ENCODE results near the gene HLA-DRB1.

Gene HLA-DRB1

GRCh38 chr6:32621372-32621771 lies 31.7 kb upstream of the HLA-DRB1 start:
- H3K27ac Mint-ChIP-seq, result no peak overlapping the region
- no peaks in the 10 kb centered on the region for H3K27me3 Mint-ChIP-seq (ENCODE audit: low read depth)
- TF ChIP-seq CTCF (IDR thresholded peaks at IDR 0.05; ENCODE audit: unreplicated experiment in 3 of 3), result no peak
- H3K4me1 Mint-ChIP-seq, result no peaks in the 10 kb centered on the region
- H3K4me3 Mint-ChIP-seq, result no peak overlapping the region
- H3K9me3 Mint-ChIP-seq, result peaks cover 10% of the 10 kb centered on the region
- no peaks in the 10 kb centered on the region for H3K36me3 Mint-ChIP-seq (ENCODE audit: low read depth)

GRCh38 chr6:32617751-32618150 lies 28.1 kb upstream of the HLA-DRB1 start:
- Mint-ChIP-seq H3K36me3 (ENCODE audit: low read depth) (no peaks in the 10 kb centered on the region), H3K27me3 (ENCODE audit: low read depth) (peaks cover 4% of the 10 kb centered on the region), H3K4me3 (no peak overlapping the region), H3K4me1 (no peaks in the 10 kb centered on the region), H3K27ac (no peak overlapping the region), H3K9me3 (peaks cover 10% of the 10 kb centered on the region)
- TF ChIP-seq CTCF (IDR thresholded peaks at IDR 0.05; ENCODE audit: unreplicated experiment in 3 of 3), result no peak

- Mint-ChIP-seq H3K4me3 (no peak overlapping the region), H3K27ac (no peak overlapping the region), H3K9me3 (peaks cover 10% of the 10 kb centered on the region), H3K27me3 (ENCODE audit: low read depth) (peaks cover 4% of the 10 kb centered on the region), H3K36me3 (ENCODE audit: low read depth) (no peaks in the 10 kb centered on the region), H3K4me1 (no peaks in the 10 kb centered on the region)
- TF ChIP-seq CTCF (IDR thresholded peaks at IDR 0.05; ENCODE audit: unreplicated experiment in 3 of 3), result no peak
Measured at GRCh38 chr6:32615885-32616532, 26.4 kb upstream of the HLA-DRB1 start.

- H3K36me3 Mint-ChIP-seq (ENCODE audit: low read depth), result no peaks in the 10 kb centered on the region
- peaks cover 4% of the 10 kb centered on the region for H3K27me3 Mint-ChIP-seq (ENCODE audit: low read depth)
- TF ChIP-seq CTCF (IDR thresholded peaks at IDR 0.05; ENCODE audit: unreplicated experiment in 3 of 3), result no peak
- H3K4me1 Mint-ChIP-seq, result no peaks in the 10 kb centered on the region
- H3K9me3 Mint-ChIP-seq, result peaks cover 10% of the 10 kb centered on the region
- H3K27ac Mint-ChIP-seq, result no peak overlapping the region
- no peak overlapping the region for H3K4me3 Mint-ChIP-seq
Measured at GRCh38 chr6:32614366-32615081, 24.9 kb upstream of the HLA-DRB1 start.

GRCh38 chr6:32613475-32613874 lies 23.8 kb upstream of the HLA-DRB1 start:
- no peak overlapping the region for H3K4me3 Mint-ChIP-seq
- peaks cover 4% of the 10 kb centered on the region for H3K27me3 Mint-ChIP-seq (ENCODE audit: low read depth)
- peaks cover 9% of the 10 kb centered on the region for H3K9me3 Mint-ChIP-seq
- H3K4me1 Mint-ChIP-seq, result no peaks in the 10 kb centered on the region
- TF ChIP-seq CTCF (IDR thresholded peaks at IDR 0.05; ENCODE audit: unreplicated experiment in 3 of 3), result no peak
- no peaks in the 10 kb centered on the region for H3K36me3 Mint-ChIP-seq (ENCODE audit: low read depth)
- no peak overlapping the region for H3K27ac Mint-ChIP-seq
